ENCODE results near the gene CCDC116.
"Not testable (repeated sequence)": the region's sequence is repeated elsewhere in the genome, so short reads cannot be mapped to it uniquely, and the experiment has no call there.

Gene CCDC116

DNA sequence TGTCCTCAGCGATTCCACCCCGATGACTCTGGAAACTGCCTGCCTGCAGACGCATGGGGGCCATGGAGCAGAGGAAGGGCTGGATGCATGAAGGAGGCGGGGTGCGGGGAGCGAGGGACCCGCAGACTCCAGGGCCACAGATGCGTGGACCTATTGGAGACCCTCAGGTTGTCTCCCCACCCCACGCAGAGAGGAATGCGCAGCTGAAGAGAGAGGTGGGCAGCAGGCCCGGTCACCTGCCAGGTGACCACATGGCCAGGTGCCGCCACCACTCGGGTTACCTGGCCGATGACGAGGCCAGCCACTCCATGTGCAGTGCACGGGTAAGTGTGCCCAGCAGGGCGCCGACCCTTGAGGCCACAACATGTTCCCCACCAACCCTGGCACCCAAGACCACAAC lies 371 bp downstream of the CCDC116 start:
- no peak for DNase-seq

DNA sequence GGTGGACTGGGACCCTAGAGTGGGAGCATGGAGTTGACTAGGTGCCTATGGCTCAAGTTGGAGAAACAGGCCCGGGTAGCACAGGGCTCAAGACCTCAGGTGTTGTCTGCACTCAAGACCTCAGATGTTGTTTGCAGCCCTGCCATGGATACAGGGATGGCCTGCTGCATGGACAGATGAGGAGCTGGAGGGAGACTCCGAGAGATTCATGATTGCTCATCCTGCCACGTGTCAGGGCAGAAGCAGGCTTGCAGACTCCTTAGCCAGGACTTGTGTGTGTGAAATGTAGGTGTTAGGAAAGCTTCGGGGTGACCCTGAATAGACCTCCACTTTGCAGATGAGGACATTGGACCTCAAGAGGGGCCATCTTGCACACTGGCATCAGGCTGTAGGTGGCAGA lies 921 bp downstream of the CCDC116 start:
- DNase-seq = no peak

DNA sequence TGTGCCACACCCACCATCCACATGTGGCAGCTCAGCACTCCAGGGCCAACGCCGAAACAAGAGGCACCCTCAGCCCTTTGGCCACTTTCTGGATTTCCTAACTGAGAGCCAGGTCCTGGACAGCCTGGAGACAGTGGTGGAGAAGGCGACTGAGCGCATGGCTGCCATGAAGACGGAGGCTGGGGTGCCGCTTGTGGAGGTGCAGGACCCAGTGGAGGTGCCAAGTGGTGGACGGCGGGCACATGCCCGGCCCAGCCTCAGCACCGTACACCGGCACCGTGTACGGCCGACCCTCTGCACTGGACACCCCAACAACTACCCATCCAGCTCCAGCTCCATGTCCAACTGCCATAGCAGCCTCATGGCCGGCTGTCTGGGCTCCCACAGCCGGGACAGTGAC lies 1.5 kb downstream of the CCDC116 start:
- DNase-seq = no peak

DNA sequence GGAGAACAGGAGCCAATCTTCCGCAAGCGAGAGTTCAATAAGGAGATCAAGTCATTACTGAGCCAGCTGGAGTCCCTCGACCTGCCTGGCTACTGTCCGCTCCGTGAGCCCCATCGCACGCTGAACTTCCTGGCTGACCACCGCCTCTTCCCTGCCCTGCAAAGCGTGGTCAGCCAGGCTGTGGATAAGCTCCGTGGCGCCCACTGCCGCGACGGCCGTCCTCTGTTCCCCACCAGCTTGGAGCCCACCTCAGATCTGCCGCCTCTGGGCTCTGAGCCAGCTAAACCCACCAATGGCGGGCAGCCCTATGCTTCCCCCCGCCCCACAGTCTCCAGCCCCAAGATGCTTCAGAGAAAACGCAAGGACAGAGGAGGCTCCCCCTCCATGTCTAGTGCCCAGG lies 2.3 kb downstream of the CCDC116 start:
- DNase-seq = no peak

DNA sequence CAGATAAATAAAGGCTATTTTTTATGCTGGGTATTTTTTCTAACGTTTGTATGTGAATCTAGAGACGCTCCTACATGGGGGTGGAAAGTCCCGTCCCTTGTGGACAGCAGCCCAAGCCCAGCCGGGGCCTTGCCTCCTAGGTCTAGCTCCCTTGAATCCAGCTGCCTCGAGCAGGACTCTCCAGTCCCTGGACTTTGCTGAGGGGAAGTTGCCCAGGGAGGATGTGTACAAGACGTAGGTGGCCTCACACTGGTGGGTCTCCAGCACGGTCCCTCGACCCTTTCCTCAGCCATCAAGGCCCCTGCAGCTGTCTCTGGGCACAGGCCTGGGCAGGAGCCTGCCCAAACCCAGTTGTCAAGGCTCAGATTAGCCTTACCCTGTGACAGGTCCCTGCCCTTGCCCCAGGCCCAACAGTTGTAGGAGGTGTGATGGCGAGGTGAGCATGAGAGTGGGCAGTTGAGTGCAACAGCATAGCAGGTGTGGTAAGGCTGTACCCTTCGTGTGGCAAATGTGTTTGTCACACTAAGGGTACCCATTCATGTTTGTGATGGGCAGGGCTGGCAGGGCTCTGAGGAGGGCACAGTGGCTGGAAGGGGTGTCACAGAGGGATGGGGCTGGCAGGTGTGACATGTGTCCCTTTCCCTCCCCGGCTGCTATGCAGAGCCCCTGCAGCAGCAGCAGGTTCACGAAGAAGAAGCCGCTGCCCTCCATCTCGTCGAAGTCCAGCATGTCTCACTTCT lies 3.4 kb downstream of the CCDC116 start:
- DNase-seq = no peak

DNA sequence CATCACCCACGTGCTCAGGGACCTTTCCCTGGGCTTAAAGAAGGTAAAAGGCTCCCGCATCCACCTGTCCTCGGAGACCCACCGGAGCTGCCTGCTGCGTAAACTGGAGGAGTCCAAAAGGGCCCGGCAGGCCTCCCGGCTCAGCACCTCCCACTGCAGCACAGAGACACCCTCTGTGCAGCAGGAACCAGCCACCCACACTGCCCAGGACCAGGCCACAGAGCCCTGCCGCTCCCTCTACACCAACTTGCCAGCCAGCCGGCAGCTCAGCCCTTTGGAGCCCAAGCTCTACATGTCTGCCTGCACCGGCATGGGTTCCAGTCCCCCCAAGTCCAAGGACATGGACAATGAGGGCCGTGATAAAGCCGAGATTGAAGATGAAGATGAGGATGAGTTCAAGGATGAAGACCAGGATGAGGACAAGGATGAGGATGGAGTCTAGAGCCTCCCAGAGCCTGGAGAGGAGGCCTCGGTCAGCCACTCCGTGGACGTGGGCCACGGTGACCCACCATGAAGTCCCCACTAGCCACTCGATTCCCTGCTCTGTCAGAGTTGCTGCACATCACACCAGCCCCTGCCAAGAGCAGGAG lies 4.2 kb downstream of the CCDC116 start:
- no peak for DNase-seq

DNA sequence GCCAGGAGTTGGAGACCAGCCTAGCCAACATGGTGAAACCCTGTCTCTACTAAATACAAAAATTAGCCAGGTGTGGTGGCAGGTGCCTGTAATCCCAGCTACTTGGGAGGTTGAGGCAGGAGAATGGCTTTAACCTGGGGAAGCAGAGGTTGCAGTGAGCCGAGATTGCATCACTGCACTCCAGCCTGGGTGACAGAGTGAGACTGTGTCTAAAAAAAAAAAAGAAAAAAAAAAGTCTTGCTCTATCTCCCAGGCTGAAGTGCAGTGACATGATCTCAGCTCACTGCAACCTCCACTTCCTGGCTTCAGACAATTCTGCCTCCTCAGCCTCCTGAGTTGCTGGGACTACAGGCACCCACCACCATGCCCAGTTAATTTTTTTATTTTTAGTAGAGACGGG lies 4.9 kb downstream of the CCDC116 start:
- DNase-seq = not testable (repeated sequence)

DNA sequence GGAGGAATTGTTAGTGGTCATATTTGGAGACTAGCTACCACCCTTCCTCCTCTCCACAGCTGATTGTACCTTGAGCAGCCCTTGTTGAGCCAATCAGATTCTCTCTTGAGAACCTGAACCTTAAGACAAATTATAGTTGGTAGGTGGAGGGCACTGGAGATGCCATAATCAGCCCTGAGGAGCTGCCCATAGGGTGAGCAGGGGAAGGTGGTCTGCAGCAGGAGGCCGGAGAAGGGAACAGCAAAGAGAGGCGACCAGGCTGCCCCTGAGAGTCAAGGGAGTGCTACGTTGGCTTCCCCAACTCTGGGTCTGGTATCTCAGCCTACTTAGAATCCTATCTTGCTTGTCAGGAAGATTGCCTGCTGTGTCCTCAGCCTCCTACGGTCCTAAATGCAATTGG lies 6.8 kb downstream of the CCDC116 start:
- no peak for DNase-seq

DNA sequence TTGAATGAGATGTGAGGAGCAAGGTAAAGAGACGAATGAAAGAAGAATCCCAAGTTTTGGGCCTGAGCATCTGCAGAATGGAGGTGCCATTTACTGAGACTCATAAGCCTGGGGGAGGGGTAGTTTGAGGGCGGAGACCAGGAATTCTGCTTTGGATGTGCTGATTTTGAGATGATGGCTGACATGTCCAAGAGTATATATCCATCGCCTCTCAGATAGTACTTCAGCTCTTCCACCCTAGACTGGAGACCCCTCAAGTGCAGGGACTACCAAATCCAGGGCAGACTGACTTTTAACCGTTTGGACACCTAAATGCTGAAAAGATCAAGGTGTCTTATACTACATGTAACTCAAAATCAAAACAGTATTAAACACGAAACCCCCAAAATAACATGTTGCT lies 8.2 kb downstream of the CCDC116 start:
- DNase-seq = no peak

DNA sequence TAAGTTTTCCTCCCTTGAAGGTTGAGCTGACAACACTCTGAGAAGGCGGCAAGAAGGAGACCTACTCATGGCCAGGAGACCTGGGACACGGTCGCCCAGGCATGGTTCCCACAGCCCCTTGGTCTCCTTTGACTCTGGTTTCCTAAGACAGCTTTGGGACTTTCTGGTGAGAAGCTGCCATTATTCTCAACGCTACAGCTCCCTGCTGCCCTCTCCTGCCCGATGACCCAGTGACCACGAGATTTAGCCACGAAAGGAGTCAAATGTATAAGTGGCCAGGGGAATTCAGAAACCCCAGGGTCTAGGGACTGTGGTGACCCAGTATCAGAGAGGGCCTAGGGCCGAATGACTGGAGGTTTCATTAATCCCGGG lies 8.8 kb downstream of the CCDC116 start:
- DNase-seq = no peak

DNA sequence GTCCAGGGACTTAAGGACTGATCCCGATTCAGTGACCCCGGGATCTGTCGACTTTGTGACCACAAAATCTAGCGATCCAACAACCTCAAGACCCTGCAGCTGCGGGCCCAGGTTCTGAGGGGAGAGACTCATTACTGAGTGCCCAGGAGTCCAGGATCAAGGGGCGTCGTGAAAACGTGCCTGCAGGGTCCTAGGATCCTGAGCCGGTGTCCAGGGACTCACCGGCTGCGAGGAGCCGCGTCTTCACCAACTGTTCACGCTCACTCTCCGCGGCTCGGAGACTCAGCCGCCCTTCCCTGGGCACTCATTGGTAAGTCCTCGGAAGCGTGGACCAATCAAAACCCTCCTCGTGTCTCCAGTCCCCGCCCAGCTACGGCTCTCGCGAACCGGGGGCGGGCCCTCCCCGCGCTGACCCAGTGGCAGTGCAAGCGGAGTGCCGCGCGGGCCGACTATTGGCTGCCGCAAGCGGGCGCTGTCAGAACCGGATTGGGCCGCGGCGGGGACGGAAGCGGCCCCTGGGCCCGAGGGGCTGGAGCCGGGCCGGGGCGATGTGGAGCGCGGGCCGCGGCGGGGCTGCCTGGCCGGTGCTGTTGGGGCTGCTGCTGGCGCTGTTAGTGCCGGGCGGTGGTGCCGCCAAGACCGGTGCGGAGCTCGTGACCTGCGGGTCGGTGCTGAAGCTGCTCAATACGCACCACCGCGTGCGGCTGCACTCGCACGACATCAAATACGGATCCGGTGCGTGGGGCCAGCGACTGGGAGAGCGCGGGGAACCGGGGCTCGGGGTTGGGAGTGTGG lies 9.4 kb downstream of the CCDC116 start, which contains the start of gene SDF2L1:
SDF2L1 (plus strand) TSS at position 514 of the 795 bp plus-strand sequence; CDS start at position 549, 35 bp downstream.
- DNase-seq = peak; percentile 99

DNA sequence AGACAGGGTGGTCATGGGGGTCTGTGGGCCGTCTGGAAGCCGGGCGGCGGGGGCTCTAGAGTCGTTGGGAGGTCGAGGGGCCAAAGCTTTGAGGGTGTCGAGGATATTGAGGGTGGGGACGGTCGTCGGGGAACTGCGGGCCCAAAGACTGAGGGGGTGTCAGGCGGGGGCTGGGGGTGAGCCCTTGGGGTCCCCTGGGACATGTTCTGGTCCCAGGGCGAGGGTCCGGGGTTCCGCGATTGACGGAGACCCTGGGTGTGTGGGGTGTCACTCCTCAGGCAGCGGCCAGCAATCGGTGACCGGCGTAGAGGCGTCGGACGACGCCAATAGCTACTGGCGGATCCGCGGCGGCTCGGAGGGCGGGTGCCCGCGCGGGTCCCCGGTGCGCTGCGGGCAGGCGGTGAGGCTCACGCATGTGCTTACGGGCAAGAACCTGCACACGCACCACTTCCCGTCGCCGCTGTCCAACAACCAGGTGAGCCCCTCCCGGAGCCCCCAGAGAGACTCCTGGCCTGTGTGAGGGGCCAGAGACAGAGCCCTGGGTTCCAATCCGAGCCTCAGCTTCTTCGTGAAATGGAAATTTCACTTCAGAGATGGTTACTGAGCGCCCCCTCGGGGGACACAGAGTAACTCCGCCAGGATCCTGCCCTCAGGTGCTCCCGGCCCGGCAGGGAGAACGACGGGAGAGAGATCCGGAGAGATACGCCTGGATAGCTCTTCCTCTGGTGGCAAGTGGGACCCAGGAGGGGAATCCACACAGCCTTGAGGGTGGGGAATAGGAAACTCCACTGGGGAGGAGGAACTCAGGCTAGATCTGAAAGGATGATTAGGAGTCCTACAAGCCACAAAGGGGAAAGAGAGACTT lies 10.3 kb downstream of the CCDC116 start:
- no peak for DNase-seq

DNA sequence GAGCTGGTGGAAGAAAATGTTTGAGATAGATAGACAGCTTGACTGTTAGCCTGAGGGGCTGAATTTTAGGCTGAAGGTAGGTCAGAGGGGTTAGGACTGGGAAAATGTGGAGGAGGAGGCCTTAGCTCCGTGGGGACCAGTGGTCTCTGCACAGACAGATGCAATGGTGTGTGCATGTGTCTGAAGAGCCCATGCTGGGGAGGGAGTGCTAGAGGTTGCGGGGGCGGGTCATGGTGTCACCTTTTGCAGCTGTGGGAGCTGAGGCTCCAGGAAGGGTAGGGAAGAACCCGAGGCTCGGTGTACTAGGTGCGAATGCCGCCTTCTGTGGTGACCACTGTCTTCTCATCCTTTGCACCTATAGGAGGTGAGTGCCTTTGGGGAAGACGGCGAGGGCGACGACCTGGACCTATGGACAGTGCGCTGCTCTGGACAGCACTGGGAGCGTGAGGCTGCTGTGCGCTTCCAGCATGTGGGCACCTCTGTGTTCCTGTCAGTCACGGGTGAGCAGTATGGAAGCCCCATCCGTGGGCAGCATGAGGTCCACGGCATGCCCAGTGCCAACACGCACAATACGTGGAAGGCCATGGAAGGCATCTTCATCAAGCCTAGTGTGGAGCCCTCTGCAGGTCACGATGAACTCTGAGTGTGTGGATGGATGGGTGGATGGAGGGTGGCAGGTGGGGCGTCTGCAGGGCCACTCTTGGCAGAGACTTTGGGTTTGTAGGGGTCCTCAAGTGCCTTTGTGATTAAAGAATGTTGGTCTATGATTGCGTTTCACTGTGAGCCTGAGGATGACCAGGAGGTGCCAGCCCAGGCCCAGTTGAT lies 11.2 kb downstream of the CCDC116 start:
- no peak for DNase-seq

DNA sequence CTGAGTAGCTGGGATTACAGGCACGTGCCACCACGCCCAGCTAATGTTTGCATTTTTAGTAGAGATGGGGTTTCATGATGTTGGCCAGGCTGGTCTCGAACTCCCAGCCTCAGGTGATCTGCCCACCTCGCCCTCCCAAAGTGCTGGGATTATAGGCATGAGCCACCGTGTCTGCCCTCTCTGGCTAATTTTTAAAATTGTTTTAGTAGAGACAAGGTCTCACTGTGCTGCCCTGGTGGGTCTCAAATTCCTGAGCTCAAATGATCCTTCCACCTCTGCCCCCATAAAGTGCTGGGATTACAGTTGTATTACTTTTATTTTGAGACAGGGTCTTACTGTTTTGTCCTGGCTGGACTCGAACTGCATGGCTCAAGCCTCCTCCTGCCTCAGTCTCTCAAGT lies 13.0 kb downstream of the CCDC116 start:
- not testable (repeated sequence) for DNase-seq

DNA sequence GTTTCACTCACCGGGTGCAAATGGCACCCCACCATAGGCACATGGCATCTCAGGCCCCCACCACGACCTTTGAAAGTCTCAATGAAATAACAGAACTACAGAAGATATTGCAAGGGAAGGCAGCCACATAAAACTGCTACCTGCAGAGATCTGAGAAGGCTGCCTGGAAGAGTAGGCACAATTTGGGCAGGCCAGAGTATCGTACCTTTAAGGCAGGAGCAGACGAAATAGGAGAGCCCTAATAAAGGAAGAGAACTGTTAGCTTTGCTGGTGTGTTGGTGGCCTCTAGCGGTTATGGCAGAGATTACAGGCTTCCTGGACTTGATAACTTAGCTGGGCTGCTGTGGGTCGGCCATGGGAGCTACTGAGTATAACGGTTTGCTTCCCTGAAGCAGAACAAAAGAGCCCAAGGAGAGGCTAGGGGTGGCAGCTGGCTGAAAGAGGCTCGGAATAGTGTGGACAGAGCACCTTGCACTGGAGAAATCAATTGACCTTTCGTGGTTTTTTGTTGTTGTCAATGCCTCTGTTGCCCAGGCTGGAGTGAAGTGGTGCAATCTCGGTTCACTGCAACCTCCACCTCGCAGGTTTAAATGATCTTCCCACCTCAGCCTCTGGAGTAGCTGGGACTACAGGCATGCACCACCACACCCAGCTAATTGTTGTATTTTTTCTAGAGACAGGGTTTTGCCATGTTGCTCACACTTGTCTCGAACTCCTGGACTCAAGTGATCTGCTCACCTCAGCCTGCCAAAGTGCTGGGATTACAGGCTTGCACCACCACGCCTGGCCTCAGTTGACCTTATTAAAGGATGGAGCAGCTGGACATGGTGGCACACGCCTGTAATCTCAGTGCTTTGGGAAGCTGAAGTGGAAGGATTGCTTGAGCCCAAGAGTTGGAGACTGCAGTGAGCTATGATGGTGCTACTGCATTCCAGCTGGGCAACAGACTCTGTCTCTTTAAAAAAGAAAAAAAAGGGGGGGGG lies 14.3 kb downstream of the CCDC116 start:
- peak; percentile 82 for DNase-seq

DNA sequence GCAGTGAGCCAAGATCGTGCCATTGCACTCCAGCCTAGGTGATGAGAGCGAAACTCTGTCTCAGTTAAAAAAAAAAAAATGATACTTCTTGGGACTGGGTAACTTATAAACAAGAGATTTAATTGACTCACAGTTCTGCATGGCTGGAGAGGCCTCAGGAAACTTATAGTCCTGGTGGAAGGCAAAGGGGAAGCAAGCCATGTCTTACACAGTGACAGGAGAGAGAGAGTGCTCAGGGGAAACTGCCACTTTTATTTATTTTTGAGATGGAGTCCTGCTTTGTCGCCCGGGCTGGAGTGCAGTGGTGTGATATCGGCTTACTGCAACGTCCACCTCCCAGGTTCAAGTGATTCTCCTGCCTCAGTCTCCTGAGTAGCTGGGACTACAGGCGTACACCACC lies 17.7 kb downstream of the CCDC116 start:
- no peak for DNase-seq

DNA sequence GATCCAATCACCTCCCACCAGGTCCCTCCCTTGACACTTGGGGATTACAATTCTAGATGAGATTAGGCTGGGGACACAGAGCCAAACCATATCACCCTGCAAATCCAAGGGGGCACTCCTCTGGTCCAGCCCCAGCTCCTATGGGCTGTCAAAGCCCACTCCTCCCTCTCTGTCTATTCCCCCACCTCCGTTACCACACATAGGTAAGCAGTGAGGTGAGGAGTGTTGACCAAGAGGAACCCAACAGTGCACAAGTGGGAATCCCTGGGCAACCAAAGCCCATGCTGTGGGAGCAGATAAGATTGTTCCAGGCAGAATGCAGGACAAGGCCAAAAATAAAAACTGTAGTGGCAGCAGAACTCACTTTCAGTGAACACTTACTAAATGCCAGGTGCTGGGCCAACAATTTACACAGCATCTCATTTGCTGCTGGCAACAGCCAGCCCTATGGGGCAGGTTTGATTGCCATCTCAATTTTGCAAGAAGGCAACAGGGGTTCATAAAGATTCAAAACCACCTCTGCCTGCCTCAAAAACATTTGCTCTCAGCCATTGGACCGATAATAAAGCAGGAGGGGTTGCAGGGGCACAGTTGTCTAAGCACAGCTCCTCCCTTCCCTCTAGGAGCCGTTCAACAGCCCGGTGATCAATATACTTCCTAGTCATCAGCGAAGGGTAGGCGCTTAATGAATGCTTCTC lies 18.4 kb downstream of the CCDC116 start:
- no peak for DNase-seq

DNA sequence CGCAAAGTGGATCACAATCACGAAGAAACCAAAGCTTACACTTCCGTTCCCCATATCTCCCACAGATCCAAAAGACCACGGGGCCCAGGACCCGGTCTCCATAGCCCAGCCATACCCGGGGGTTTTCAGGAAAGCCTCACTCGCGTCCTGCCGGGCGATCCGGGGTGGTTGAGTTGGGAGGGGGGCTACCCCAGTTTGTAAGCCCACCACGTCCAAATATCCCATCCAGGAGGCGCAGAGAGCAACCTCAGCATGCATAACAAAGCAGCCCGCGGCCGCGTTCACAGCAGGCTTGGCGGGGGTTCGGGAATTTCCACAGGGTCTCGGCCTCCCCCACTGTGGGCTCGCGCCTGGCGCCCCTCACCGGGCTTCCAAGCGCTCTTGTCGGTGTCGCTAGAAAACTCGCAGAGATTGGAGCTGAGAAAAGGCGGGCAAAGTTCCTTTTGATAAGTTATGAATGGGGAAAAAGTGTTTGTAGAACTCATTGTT lies 19.0 kb downstream of the CCDC116 start:
- no peak for DNase-seq

DNA sequence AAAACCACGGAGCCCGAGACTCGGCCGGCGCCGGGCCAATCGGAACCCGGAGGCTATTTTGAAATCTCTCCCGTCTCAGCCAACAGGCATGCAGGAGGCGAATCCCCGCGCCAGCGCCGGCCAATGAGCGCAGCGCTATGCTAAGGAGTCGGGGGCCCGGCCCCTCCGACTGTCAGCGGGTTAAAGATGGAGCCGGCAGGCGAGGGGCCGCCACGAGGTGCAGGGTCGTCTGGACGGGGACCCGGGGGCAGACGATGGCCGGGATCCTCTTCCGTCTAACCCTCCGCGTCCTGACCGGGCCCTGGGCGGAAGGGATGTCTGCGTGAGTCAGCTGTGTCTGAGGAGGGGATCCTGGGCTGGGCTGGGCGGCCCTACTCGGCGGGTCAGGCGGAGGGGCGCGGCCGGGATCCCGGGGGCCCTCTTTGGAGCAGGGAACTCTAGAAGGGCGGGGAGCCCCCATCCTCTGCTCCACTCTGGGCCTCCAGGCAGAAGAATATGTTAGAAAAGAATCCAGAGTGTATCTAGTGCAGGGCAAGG lies 19.5 kb downstream of the CCDC116 start:
- peak; percentile 93 for DNase-seq

Data from left hindlimb (tissue), 1 donor.